Measurements from ENCODE around the gene FOXN1. TPM values are rescaled to one million over a fixed set of nuclear protein-coding genes. Genes with fewer than 3 reads are reported as not detected.

Gene FOXN1
- total RNA-seq, 1 donor from 2014 or later, result not detected

DNA sequence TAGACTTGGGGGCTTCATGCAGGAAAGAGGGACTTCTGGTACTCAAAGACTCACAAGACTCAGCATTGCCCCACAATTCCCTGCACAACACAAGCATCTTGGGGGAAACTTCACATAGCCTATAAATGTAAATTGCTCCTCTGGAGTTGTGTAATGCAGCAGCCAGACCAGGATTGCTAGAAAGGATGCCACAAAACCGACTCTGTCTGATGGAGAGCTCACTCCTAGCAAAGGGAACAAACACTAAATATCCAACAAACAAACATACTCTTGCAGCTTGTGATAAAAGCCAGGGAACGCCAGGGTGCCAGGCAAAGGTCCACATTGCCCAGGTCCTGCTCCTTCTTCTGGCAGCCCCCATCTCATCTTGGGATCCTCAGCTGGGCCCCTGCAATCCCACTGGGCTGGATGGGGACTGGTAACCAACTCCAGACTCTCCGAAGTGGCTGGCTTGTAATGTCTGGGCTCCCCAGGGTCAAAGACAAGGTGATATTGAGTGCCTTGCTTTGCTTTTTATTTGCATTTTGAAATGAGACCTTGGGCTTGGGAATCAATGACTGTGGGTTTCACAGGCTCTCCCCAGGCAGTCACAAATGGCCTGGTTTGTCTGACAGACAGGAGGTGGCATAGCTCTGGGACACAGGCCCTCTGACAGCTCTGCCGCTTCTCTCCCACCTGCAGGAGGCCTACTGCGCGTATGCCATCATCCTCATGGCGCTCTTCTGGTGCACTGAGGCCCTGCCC lies 17.4 kb upstream of the FOXN1 start:
- DNase-seq (ENCODE audit: low read depth), result no peak
- no peak overlapping the region for H3K4me3 ChIP-seq (ENCODE audit: low read depth, low read length)
- TF ChIP-seq, protein P1, sequence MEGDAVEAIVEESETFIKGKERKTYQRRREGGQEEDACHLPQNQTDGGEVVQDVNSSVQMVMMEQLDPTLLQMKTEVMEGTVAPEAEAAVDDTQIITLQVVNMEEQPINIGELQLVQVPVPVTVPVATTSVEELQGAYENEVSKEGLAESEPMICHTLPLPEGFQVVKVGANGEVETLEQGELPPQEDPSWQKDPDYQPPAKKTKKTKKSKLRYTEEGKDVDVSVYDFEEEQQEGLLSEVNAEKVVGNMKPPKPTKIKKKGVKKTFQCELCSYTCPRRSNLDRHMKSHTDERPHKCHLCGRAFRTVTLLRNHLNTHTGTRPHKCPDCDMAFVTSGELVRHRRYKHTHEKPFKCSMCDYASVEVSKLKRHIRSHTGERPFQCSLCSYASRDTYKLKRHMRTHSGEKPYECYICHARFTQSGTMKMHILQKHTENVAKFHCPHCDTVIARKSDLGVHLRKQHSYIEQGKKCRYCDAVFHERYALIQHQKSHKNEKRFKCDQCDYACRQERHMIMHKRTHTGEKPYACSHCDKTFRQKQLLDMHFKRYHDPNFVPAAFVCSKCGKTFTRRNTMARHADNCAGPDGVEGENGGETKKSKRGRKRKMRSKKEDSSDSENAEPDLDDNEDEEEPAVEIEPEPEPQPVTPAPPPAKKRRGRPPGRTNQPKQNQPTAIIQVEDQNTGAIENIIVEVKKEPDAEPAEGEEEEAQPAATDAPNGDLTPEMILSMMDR (conservative IDR thresholded peaks at IDR 0.05; ENCODE audit: low read depth, low read length), result no peak

DNA sequence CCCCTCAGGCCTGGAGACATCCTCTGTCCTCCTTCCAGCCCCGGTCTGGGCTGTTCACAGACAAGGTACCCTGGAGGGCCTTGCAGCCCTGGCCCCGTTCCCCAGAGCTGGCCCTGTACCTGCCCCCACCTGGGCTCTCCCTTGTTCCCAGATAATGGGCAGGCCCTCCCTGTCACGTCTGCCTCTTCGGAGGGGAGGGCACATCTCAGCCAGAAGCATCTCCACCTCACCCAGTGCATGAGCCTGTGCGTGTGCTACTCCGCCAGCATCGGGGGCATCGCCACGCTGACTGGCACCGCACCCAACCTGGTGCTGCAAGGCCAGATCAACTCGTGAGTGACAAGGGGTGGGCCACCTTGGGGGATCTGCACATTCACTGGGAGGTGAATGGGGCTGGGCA lies 14.9 kb upstream of the FOXN1 start:
- TF ChIP-seq, protein P1 (conservative IDR thresholded peaks at IDR 0.05; ENCODE audit: low read depth, low read length), result no peak
- no peak overlapping the region for H3K4me3 ChIP-seq (ENCODE audit: low read depth, low read length)
- no peak for DNase-seq (ENCODE audit: low read depth)

DNA sequence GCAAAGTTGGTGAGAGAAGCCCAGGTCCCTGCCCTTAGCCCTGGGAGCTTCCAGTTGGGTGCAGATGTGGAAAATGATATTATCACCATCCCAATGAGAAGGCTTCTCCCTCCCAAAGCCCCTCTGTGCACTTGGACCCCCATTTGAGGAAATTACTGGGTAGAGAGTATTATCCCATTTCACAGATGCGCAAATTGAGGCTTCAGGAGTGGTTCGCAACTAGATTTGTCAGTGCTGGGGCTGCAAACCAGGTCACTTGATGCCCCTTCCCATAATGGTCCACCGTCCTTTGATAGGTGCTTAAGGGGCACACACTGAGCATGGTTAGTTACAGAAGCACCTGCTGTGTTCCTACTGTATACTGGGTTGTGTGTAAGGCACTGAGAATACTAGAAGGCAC lies 14.3 kb upstream of the FOXN1 start:
- DNase-seq (ENCODE audit: low read depth), result no peak
- no peak overlapping the region for H3K4me3 ChIP-seq (ENCODE audit: low read depth, low read length)
- TF ChIP-seq, protein P1 (conservative IDR thresholded peaks at IDR 0.05; ENCODE audit: low read depth, low read length), result no peak

DNA sequence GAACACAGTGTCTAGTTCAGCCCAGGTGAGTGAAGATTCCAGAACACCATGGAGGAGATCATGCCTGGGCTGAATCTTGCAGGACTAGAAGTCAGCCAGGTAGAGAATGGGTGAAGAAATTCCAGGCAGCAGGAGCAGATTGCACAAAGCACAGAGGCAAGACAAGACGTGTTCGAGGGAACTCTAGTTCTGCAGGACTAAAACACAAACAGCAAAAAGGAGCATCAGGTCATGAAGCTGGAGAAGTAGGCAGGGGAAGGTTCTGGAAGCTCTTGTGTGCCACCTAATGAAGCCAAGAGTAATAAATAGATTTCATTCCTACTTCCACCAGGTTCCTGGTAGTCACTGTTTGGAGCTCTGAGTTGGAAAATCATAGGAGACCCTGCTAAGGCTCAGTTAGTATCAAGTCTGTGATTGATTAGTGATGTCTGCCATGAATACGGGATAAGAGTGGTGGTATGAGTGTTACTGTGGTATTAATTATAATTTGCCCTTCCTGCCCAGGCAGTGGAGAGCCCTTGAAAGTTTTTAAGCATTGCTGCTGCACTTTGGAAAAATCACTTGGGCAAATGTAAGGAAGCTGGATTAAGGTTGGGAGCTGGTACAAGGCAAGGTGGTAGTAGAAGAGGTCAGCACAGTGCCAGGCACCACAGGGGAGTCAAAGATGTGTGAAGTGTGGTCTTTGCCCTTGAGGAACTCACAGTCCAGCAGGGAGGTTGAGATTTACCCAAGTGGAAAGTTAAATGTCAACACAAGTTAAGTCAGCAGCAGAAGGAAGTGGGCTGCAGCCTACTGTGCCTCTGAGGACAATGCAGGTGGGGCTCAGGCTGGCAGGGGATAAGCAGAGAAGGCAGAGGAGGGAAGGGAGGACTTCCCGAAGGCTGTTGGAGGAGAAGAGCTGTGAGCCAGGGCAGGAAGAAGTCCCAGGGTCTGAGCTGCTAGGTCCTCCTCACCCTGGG lies 13.5 kb upstream of the FOXN1 start:
- TF ChIP-seq, protein P1 (conservative IDR thresholded peaks at IDR 0.05; ENCODE audit: low read depth, low read length), result peak; percentile 5
- no peak for DNase-seq (ENCODE audit: low read depth)
- no peak overlapping the region for H3K4me3 ChIP-seq (ENCODE audit: low read depth, low read length)

DNA sequence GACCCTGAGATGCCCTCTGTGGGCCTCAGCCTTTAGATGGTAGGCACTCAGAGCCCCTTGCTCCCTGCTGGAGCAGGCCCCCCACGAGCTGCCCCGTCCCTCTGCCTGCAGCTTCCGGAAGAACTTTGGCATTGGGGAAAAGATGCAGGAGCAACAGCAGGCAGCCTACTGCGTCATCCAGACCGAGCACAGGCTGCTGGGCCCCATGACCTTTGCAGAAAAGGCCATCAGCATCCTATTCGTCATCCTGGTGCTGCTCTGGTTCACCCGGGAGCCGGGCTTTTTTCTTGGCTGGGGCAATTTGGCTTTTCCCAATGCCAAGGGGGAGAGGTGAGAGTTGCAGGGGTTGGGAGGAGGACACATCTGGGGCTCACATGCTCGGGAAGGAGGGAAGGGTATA lies 12.7 kb upstream of the FOXN1 start:
- no peak for DNase-seq (ENCODE audit: low read depth)
- no peak overlapping the region for H3K4me3 ChIP-seq (ENCODE audit: low read depth, low read length)
- TF ChIP-seq, protein P1 (conservative IDR thresholded peaks at IDR 0.05; ENCODE audit: low read depth, low read length), result no peak

DNA sequence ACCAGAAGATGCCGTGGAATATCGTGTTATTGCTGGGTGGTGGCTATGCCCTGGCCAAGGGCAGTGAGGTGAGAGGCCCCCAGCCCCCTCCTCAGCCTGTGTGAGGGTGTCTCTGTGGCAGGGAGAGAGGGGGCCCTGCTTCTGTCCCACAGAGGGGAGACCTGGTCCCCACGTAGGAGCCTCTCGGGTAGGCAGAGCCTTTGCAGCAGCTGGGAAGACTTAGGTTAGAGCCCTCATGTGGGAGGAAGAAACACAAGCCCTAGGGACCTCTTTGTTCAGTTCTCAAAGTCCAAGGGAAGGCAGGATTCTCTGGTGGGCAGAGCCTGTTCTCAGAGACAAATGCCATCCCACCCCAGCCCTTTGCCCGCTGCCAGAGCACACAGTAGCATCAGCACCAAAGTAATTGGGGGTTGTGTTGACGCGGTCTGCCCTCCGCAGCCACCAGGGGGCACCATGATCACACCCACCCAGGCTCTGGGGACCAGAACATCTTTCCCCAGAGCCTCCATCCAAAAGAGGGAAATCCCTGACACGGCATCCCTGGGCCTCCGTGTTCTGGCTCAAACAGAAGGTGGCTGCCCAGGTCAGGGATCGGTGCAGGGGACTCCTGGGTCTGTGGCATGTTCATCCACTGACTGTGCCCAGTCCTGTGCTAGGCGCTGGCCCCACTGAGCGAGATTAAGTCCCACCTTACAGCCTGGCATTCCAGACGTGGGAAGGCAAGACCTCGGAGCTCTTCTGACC lies 11.5 kb upstream of the FOXN1 start:
- H3K4me3 ChIP-seq (ENCODE audit: low read depth, low read length), result no peak overlapping the region
- no peak for DNase-seq (ENCODE audit: low read depth)
- TF ChIP-seq, protein P1 (conservative IDR thresholded peaks at IDR 0.05; ENCODE audit: low read depth, low read length), result peak; percentile 89
